HG02759 (cell line): ENCODE results near the gene ITGAX.
A peak's percentile ranks its signal among the peaks of the same experiment; 100 is the strongest.
"Not testable (repeated sequence)": the region's sequence is repeated elsewhere in the genome, so short reads cannot be mapped to it uniquely, and the experiment has no call there.

Experiments used
- ATAC-seq: cut with Tn5 transposase; IDR thresholded peaks from one replicate; pipeline ENCODE4 v1.9.1; 2021; ENCODE audit warnings: mild to moderate bottlenecking, moderate library complexity; ENCODE audit not compliant: unreplicated experiment

Gene ITGAX

DNA sequence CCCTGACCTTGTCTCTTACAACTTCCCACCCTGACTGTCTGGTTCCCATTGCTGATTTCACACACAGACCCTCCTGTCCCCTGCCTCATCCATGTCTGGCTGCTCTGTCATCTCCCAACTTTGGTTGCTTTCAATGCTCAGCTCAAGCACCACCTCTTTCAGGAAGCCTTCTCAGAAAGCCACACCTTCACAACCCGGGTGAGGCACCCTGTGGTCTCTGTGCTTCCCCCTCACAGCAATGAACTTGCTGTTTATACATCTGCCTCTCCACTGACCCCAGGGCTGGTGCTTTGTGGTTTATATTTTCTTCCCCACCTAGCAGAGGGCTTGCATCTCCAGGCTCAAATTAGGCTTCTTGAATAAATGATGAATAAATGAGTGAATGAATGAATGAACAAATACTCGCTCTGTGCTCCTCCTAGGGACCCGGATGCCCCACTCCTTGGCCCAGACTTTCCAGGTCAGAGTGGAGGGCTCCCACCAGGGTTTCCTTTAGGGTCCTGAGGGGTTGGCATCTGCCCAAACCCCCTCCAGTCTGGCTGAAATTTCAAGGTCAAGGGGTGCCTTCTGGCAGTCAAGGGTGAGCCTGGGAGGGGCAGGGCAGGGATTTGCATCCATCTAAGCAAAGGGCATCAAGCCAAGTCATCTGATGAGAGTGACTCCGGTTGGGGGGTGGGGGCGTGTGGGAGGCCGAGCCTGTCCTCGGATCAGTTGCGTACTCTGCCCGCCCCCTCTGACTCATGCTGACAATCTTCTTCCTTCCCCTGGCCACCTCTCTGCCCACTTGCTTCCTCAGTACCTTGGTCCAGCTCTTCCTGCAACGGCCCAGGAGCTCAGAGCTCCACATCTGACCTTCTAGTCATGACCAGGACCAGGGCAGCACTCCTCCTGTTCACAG is at the start of gene ITGAX:
TSS of gene ITGAX (plus strand) at position 783 of the 898 bp plus-strand sequence. CDS start at position 862, 79 bp downstream.
- peak; percentile 79 for ATAC-seq

DNA sequence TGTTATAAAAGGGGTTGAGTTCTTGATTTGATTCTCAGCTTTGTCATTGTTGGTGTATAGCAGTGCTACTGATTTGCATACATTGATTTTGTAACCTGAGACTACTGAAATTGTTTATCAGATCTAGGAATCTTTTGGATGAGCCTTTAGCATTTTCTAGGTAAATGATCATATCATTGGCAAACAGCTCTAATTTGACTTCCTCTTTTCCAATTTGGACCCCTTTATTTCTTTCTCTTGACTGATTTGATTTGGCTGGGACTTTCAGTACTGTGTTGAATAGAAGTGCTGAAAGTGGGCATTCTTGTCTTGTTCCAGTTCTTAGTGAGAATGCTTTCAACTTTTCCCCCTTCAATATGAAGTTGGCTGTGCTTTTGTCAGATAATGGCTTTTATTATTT is 49.8 kb upstream of the ITGAX start:
- ATAC-seq: no peak

DNA sequence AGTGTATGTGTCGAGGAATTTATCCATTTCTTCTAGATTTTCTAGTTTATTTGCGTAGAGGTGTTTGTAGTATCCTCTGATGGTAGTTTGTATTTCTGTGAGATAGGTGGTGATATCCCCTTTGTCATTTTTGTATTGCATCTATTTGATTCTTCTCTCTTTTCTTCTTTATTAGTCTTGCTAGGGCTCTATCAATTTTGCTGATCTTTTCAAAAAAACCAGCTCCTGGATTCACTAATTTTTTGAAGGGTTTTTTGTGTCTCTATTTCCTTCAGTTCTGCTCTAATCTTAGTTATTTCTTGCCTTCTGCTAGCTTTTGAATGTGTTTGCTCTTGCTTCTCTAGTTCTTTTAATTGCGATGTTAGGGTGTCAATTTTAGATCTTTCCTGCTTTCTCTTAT is 46.6 kb upstream of the ITGAX start:
- not testable (repeated sequence) for ATAC-seq

GRCh38 chr16:31322500-31322899 is 32.5 kb upstream of the ITGAX start:
- ATAC-seq: no peak

DNA sequence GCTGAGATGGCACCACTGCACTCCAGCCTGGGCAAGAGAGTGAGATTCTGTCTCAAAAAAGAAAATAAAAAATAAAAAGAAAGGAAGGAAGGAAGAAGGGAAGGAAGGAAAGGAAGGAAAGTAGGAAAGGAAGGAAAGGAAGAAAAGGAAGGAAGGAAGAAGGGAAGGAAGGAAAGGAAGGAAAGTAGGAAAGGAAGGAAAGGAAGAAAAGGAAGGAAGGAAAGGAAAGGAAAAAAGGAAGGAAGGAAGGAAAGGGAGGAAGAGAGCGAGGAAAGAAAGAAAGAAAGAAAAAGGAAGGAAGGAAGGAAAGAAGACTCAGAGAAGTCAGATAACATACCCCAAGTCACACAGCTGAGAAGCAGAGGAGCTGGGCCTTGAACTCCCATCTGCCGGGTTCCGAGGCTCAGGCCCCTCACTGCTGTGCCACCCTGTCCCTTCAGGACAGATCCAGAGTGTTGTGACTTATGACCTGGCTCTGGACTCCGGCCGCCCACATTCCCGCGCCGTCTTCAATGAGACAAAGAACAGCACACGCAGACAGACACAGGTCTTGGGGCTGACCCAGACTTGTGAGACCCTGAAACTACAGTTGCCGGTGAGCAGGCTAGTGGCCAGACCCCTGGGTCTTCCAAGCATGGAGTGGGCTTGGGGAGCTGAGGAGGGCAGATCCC is 30.9 kb upstream of the ITGAX start:
- no peak for ATAC-seq

- ATAC-seq: no peak
Measured at GRCh38 chr16:31325171-31325570, 29.8 kb upstream of the ITGAX start.

DNA sequence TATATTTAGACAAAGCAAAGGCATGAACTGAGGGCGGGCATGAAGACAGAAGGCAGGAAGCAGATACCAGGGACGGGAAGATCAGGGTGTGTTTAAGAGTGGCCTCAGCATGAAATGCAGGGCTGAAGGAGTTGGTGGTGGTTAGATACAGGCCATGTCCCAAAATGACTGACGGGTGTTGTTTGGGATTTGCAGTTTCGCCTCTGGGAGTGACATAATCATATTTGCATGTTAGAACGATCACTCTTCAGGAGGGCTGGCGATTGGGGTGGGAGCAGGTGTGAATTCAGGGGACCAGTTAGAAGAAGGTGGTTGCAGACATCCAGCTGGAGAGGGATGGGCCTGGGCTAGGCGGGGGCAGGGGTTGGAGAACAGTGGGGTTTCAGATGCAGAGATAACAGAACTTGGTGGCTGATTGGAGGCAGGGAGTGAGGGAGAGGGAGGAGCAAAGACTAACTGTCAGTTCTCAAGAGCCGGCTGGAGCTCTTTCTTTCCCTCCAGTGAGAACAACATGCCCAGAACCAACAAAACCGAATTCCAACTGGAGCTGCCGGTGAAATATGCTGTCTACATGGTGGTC is 27.2 kb upstream of the ITGAX start:
- no peak for ATAC-seq

DNA sequence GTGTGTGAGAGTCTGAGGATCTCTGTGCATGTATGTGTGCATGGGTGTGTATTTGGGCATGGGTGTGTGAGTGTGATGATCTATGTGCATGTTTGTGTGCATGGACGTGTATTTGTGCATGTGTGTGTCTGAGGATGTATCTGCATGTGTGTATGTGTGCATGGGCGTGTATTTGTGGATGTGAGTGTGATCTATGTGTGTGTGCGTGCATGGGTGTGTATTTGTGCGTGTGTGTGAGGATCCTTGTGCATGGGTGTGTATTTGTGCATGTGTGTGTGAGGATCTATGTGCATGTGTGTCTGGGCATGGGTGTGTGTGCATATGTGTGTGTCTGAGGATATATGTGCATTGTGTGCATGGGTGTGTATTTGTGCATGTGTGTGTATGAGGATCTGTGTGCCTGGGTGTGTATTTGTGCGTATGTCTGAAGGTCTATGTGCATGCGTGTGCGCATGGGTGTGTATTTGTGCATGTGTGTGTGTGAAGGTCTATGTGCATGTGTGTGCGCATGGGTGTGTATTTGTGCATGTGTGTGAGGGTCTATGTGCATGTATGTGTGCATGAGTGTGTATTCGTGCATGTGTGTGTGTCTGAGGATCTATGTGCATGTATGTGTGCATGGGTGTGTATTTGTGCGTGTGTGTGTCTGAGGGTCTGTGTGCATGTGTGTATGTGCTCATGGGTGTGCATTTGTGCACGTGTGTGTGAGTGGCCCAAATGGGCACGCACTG is 26.5 kb upstream of the ITGAX start:
- ATAC-seq: no peak

DNA sequence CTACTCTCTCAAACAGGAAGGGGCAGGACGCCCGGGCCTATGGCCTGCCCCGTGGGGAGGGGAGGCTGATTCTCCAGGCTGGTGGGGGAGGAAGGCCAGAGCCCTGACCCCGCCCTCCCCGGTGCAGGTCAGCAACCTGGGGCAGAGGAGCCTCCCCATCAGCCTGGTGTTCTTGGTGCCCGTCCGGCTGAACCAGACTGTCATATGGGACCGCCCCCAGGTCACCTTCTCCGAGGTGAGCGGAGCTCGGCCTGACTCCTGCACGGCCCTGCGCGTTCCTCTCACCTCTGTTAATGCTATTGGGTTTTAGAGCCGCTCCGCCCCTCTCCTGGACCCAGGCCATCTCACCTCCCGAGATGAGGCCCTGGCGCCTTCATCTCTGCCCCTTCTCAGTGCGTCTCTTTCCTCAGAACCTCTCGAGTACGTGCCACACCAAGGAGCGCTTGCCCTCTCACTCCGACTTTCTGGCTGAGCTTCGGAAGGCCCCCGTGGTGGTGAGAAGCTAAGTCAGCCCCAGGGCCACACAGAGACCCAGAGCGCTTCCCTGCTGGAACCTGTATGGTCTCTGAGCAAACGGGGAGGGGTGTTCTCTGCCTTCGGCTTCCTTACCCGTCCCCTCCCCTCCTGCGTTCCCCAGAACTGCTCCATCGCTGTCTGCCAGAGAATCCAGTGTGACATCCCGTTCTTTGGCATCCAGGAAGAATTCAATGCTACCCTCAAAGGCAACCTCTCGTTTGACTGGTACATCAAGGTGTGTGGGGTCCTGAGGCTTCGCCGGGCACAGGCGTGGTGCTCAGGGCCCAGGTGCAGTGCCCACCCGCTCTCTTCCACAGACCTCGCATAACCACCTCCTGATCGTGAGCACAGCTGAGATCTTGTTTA is 25.1 kb upstream of the ITGAX start:
- ATAC-seq: no peak

DNA sequence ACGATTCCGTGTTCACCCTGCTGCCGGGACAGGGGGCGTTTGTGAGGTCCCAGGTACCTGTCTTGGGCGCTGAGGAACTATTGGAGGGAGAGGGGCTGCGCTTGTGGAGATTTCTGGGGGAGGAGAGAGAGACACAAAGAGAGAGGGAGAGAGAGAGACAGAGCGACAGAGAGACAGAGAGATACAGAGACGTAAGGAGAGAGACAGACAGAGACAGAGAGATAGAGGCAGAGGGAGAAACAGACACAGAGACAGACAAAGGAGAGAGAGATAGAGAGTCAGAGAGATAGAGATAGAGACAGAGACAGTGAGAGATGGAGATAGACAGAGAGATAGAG is 24.5 kb upstream of the ITGAX start:
- no peak for ATAC-seq

- ATAC-seq: no peak
Measured at GRCh38 chr16:31331141-31331764, 23.7 kb upstream of the ITGAX start.

- ATAC-seq: no peak
Measured at GRCh38 chr16:31331807-31332301, 23.1 kb upstream of the ITGAX start.

- no peak for ATAC-seq
Measured at GRCh38 chr16:31332544-31332943, 22.4 kb upstream of the ITGAX start.

DNA sequence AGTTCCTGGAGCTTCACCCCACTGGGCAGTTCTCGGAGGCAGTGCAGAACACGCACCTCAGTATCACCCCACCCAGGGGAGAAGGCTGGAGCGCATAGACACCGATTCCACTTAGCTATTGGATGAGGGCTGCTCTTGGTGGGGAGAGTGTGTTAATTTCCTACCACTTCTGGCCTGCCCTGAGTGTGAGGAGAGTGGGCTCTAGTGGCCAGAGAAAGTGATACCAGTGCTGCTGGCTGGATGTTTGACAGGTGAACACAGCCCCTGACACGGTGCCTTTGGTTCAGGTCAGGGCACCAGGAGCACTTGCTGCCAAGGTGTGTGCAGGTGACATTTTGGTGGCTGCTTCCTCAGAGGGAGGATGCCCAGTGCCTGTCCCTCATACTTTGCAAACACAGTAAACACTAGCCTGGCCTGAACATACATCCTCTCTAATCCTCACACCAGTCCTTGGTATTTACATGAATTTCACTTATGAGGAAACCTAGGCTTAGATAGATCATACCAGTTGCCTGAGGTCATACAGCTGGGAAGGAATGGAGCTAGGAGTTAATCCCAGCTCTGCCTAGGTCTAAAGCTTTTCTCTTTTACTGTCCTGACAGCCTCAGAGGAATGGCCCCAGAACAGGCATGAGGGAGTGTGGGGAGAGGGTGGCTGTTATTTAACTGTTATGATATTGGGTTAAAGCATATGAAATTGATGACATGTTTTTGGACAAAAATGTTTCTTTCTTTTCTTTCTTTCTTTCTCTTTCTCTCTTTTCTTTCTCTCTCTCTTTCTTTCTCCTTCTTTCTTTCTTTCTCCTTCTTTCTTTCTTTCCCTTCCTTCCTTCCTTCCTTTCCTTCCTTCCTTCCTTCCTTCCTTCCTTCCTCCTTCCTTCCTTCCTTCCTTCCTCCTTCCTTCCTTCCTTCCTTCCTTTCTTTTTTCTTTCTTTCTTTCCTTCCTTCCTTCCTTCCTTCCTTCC is 21.0 kb upstream of the ITGAX start:
- no peak for ATAC-seq

DNA sequence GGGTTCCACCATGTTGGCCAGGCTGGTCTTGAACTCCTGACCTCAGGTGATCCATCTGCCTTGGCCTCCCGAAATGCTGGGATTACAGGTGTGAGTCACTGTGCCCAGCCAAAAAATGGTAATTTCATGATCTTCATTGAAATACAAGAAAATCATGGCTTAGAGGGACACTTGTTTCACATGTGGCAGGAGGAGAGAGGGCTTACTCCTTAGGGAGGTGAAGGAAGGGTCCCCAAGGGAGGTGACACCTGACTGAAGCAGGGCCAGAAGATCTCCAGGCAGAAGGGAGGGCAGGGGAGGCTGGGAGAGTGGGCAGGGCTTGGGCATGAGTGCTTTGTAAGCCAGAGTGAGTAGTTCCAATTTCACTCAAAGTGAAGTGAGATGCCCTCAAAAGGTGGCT is 20.0 kb upstream of the ITGAX start:
- no peak for ATAC-seq

- no peak for ATAC-seq
Measured at GRCh38 chr16:31335431-31335830, 19.5 kb upstream of the ITGAX start.

GRCh38 chr16:31338166-31338685 is 16.8 kb upstream of the ITGAX start:
- not testable (repeated sequence) for ATAC-seq

DNA sequence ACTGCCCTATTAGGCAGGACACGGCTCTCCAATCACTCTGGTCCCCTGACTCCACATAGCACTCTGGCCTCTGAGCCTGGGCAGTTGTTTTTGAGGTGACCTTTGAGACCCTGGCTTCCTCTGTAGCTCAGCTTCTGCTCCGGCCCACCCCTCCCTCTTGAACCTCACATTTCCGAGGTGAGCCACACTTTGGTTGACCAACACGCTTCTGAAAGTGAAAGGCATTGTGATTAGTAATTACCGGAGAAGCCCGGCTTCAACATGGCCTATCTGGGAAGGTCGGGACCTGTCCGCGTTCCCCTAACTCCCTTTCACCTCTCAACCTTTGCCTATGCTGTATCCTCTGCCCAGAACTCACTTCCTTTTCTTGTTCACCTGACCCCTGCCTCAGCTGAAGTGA is 10.3 kb upstream of the ITGAX start:
- peak; percentile 88 for ATAC-seq
